Measurements from ENCODE around the gene ZFP36.

DNA sequence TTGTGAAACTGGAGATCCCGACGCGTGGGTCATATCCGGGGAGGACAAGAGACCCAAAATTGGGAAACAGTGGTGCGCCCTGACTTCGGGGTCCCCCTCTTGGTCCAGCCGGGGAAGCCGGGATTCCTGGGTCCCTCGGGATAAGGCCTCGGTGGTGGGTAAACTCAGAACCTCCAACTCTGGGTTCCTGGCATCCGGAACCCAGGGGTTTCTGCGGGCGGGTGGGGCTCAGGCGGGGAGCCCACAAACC is 688 bp downstream of the ZFP36 start:
- TF ChIP-seq, protein P1, sequence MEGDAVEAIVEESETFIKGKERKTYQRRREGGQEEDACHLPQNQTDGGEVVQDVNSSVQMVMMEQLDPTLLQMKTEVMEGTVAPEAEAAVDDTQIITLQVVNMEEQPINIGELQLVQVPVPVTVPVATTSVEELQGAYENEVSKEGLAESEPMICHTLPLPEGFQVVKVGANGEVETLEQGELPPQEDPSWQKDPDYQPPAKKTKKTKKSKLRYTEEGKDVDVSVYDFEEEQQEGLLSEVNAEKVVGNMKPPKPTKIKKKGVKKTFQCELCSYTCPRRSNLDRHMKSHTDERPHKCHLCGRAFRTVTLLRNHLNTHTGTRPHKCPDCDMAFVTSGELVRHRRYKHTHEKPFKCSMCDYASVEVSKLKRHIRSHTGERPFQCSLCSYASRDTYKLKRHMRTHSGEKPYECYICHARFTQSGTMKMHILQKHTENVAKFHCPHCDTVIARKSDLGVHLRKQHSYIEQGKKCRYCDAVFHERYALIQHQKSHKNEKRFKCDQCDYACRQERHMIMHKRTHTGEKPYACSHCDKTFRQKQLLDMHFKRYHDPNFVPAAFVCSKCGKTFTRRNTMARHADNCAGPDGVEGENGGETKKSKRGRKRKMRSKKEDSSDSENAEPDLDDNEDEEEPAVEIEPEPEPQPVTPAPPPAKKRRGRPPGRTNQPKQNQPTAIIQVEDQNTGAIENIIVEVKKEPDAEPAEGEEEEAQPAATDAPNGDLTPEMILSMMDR (IDR thresholded peaks at IDR 0.05), result no peak
- TF ChIP-seq, protein P2, sequence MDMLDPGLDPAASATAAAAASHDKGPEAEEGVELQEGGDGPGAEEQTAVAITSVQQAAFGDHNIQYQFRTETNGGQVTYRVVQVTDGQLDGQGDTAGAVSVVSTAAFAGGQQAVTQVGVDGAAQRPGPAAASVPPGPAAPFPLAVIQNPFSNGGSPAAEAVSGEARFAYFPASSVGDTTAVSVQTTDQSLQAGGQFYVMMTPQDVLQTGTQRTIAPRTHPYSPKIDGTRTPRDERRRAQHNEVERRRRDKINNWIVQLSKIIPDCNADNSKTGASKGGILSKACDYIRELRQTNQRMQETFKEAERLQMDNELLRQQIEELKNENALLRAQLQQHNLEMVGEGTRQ (IDR thresholded peaks at IDR 0.05), result no peak
- TF ChIP-seq EP300 (IDR thresholded peaks at IDR 0.05) (no peak), SMC3 (IDR thresholded peaks at IDR 0.05) (no peak), FOSB (CRISPR knock-in tag; IDR thresholded peaks at IDR 0.05) (no peak), ZFP36 (IDR thresholded peaks at IDR 0.05; ENCODE audit: borderline replicate concordance, partially characterized antibody) (no peak)
